ENCODE measurements around the gene OTOG.
A peak's percentile ranks its signal among the peaks of the same experiment; 100 is the strongest.
"Not testable (repeated sequence)": the region's sequence is repeated elsewhere in the genome, so short reads cannot be mapped to it uniquely, and the experiment has no call there.

Gene OTOG

GRCh38 chr11:17605651-17606122, 58.6 kb downstream of the OTOG start:
- DNase-seq (ENCODE audit: low spot score) = no peak

- no peak for DNase-seq (ENCODE audit: low spot score)
Measured at GRCh38 chr11:17606233-17607082, 59.4 kb downstream of the OTOG start.

- DNase-seq (ENCODE audit: low spot score) = no peak
Measured at GRCh38 chr11:17607083-17607429, 60.0 kb downstream of the OTOG start.

- no peak for DNase-seq (ENCODE audit: low spot score)
Measured at GRCh38 chr11:17607591-17608570, 60.8 kb downstream of the OTOG start.

- no peak for DNase-seq (ENCODE audit: low spot score)
Measured at GRCh38 chr11:17608821-17609220, 61.8 kb downstream of the OTOG start.

GRCh38 chr11:17609291-17610084, 62.4 kb downstream of the OTOG start:
- DNase-seq (ENCODE audit: low spot score) = no peak

- peak; percentile 40 for DNase-seq (ENCODE audit: low spot score)
Measured at GRCh38 chr11:17610085-17610894, 63.2 kb downstream of the OTOG start.

- no peak for DNase-seq (ENCODE audit: low spot score)
Measured at GRCh38 chr11:17611049-17611448, 64.0 kb downstream of the OTOG start.

GRCh38 chr11:17611503-17612220, 64.6 kb downstream of the OTOG start:
- DNase-seq (ENCODE audit: low spot score) = no peak

- DNase-seq (ENCODE audit: low spot score) = peak; percentile 43
Measured at GRCh38 chr11:17612221-17613188, 65.4 kb downstream of the OTOG start.

GRCh38 chr11:17613428-17613962, 66.4 kb downstream of the OTOG start:
- no peak for DNase-seq (ENCODE audit: low spot score)

- DNase-seq (ENCODE audit: low spot score) = no peak
Measured at GRCh38 chr11:17613983-17614382, 66.9 kb downstream of the OTOG start.

- not testable (repeated sequence) for DNase-seq (ENCODE audit: low spot score)
Measured at GRCh38 chr11:17622711-17623110, 75.7 kb downstream of the OTOG start.

- no peak for DNase-seq (ENCODE audit: low spot score)
Measured at GRCh38 chr11:17629113-17629512, 82.1 kb downstream of the OTOG start.

GRCh38 chr11:17630936-17631335, 83.9 kb downstream of the OTOG start:
- no peak for DNase-seq (ENCODE audit: low spot score)

GRCh38 chr11:17631702-17632365, 84.8 kb downstream of the OTOG start:
- DNase-seq (ENCODE audit: low spot score) = no peak

- no peak for DNase-seq (ENCODE audit: low spot score)
Measured at GRCh38 chr11:17633279-17633986, 86.4 kb downstream of the OTOG start.

All from ecto neural progenitor cell (in vitro differentiated cells).